ENCODE measurements around the gene CLEC2L.
"Not testable (repeated sequence)": the region's sequence is repeated elsewhere in the genome, so short reads cannot be mapped to it uniquely, and the experiment has no call there.

Gene CLEC2L

GRCh38 chr7:139523968-139524815, 707 bp downstream of the CLEC2L start:
- no peak for DNase-seq

DNA sequence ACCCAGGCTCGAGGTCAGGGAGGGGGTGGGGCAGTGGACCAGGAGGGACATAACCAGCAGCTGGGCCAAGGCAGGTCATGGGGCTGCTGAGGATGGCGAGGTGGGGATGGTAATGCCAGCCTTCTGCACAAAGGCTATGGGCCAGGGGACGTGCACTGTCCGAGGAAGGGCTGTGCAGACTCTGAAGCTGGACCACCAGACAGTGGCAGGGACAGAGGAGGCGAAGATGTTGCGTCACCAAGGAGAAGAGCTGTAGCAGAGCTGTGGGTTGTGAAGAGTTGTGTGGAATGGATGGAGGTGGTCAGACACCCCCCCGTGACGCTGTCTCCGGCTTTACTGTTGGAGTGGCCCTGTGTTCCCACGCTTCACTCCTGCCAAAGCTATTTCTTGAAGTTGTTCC, 1.8 kb downstream of the CLEC2L start:
- no peak for DNase-seq

- DNase-seq: no peak
Observed at GRCh38 chr7:139525750-139526149, 2.3 kb downstream of the CLEC2L start.

- DNase-seq: no peak
Observed at GRCh38 chr7:139526578-139527544, 3.4 kb downstream of the CLEC2L start.

- DNase-seq: no peak
Observed at GRCh38 chr7:139531094-139531493, 7.6 kb downstream of the CLEC2L start.

GRCh38 chr7:139532636-139533155, 9.2 kb downstream of the CLEC2L start:
- DNase-seq: no peak

DNA sequence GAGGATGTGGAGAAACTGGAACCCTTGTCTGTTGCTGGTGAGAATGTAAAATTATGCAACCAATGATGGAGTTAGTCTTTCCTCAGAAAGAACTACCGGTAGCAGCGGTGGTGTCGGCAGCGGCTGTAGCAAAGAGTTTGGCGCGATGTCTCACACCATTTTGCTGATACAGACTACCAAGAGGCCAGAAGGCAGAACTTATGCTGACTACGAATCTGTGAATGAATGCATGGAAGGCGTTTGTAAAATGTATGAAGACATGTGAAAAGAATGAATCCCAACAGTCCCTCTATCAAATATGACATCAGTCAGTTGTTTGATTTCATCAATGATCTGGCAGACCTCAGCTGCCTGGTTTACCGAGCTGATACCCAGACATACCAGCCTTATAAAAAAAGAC, 10.6 kb downstream of the CLEC2L start:
- no peak for DNase-seq

- DNase-seq: no peak
Observed at GRCh38 chr7:139534966-139535651, 11.6 kb downstream of the CLEC2L start.

DNA sequence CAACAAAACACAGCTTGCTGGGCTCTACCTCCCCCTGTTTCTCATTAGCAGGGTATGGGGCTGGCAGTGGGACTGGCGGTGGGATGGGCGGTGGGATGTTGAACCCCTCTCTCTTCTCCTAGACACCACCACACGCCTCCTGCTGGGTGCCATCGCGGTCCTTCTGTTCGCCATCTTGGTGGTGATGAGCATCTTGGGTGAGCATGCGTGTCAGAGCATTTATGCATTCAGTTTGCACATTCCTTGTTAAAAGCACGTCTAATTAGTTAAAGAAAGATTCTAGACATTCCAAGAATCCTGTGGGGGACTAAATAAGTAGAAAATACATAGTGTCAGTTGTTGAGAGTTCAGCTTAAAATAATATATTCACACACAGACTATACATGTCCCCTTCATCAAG, 12.7 kb downstream of the CLEC2L start:
- DNase-seq: no peak

DNA sequence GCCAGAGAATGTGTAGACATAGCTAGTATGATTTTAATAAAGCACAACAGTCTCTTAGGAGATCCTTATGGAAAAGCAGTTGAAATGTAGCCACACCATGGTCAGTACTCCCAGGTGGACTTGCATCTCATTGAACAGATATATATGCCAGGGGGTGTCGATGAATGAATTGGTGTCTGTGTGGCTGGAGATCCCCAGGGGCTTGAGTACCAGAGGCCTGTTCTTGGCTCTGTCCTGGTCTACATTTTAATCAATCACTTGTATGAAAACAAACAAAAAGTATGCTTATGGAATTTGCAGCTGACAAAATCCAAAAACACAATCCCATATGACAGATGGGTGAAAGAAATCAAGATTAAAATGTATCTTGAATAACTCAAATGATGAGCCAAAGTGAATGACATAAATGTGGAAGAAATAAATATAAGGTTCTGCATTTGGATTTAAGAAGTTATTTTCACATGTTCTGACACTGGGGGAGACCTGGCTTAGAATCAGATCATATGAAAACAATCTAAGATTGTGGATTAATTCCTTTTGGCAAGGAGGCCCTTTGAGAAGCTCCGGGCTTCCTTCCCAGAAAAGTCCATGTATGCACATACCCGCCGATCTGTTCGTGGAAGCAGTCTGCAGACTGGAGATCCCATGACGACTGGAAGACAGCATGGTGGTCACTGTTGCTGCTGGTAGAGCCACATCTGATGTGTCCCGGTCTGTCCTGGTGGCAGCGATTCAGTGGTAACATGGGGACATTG, 15.6 kb downstream of the CLEC2L start:
- DNase-seq: no peak

DNA sequence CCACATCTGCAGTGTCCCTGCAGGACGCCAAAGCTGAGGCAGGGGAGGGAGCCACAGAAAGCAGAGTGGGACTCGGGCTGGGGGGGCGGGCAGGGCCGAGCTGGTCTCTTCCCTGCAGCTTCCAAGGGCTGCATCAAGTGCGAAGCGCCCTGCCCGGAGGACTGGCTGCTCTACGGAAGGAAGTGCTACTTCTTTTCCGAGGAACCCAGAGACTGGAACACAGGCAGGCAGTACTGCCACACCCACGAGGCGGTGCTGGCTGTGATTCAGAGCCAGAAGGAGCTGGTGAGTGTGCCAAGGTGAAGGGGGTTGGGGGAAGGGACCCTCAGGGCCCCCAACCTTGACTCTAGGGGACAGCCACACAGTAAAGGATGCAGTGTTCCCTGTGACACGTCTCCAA, 16.7 kb downstream of the CLEC2L start:
- DNase-seq: no peak

GRCh38 chr7:139541600-139542307, 18.3 kb downstream of the CLEC2L start:
- DNase-seq: no peak

GRCh38 chr7:139542308-139543151, 19.0 kb downstream of the CLEC2L start:
- no peak for DNase-seq

DNA sequence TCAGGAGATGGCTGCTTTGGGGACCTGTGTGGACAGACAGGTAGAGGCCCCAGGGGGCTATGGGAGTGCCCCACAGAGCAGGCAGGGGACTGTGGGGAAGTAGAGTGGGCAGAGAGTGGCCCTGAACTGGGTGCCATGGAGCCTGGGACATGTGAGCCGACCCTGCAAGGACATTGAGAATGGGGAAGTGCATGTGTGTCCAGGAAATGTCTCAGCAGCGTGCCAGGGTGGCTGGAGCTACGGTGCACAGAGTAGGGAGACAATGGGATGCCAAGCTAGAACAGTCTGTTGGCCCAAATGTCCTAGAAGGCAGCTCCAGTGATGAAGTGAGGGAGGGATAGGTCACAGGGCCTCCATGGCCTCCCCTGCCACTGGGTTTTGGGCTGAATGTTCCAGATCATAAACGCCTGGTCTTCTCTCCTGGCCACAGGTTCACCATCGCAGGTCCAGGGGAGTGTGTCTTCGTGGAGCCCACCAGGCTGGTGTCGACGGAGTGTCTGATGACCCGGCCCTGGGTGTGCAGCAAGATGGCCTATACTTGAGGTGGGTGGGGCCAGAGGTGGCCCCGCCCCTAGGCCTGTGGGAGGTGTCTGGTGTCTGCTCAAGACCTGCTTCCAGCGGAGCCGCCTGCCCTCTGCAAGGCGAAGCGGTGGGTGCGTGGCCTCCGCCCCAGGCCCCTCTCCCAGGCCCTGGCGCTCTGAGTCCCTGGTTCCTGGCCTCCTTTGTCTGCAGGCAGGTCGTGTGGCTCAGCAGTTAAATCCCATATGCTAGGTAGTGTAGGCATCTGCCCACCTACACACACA, 20.5 kb downstream of the CLEC2L start:
- DNase-seq: no peak

GRCh38 chr7:139544645-139545044, 21.2 kb downstream of the CLEC2L start:
- DNase-seq: no peak

DNA sequence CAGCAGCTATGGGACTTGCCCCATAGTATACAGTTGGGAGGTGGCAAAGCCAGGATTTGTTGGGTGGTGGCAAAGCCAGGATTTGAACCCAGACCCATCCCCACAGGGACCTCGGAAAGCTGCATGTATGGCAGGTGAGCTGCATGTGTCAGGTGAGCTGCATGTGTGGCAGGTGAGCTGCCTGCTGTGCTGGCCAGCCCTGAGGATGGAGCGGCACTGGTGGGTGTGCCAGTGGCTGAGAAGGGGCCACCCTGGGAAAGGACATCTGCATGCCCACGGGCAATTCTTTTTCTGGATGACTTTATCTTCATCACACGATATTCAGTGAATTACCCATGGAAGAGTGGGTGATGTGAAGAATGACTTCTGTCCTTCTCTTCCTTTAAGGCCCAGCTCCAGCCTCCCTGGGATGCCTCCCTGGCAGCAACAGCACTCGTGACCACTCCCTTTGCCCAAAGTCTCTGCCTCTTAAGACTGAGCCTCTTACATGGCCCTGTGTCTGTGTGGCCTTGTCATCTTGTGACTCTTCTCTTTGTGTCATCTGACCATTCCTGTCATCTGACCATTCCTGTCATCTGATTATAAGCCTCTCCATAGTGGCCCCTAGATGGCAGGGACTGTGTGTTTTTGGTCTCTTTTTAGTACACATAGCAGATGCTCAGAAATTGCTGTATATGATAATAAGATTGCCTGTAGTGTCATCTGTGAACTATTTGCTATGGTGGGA, 25.0 kb downstream of the CLEC2L start:
- no peak for DNase-seq

GRCh38 chr7:139553991-139554700, 30.7 kb downstream of the CLEC2L start:
- not testable (repeated sequence) for DNase-seq

Data from activated CD4-positive, CD25-positive, alpha-beta regulatory T cell (primary cell).